Testis (tissue), 3 donors: ENCODE measurements around the gene CRIM1. TPM values are rescaled to one million over a fixed set of nuclear protein-coding genes. Genes with fewer than 3 reads are reported as not detected.

Experiments
- DNase-seq: peaks from one replicate; pipeline ENCODE4 v3.0.0-alpha.2; 2019
- H3K27ac ChIP-seq, 2 donors: fragments of 200-600 bp; sonication (generic); one replicate each; pipeline ENCODE4 v1.5.1; 2019
- H3K27me3 ChIP-seq: fragments of 200-600 bp; sonication (generic); one replicate; pipeline ENCODE4 v1.5.1; 2019
- H3K36me3 ChIP-seq: fragments of 200-600 bp; sonication (generic); one replicate; pipeline ENCODE4 v1.5.1; 2017; ENCODE audit warnings: low read depth; ENCODE audit errors: missing control alignments
- H3K4me1 ChIP-seq: fragments of 200-600 bp; sonication (generic); one replicate; pipeline ENCODE4 v1.5.1; 2019
- H3K4me3 ChIP-seq, 2 donors: fragments of 200-600 bp; sonication (generic); one replicate each; pipeline ENCODE4 v1.5.1; 2017 to 2019
- H3K9me3 ChIP-seq: fragments of 200-600 bp; sonication (generic); one replicate; pipeline ENCODE4 v1.5.1; 2017
- CTCF ChIP-seq, 3 experiments: fragments of 450-650 bp in 2 of 3; fragments of 200-600 bp in 1 of 3; sonication (generic) in 1 of 3; IDR thresholded peaks; one replicate each; pipeline ENCODE4 v1.5.1; 2016 to 2019; ENCODE audit warnings: antibody characterized with exemption in 3 of 3, mild to moderate bottlenecking in 2 of 3, moderate library complexity in 1 of 3
- POLR2A ChIP-seq: fragments of 450-650 bp; IDR thresholded peaks from one replicate; pipeline ENCODE4 v1.6.1; 2017; ENCODE audit warnings: antibody characterized with exemption, mild to moderate bottlenecking, moderate library complexity
- WGBS, 2 donors: methylation state at CpG; one replicate each; pipeline ENCODE4 v1.1.5; 2018; 5-methylcytosine and 5-hydroxymethylcytosine counted together
- intact Hi-C: fragments of 100-400 bp; cut with DNase I; formaldehyde crosslinking; loops from one replicate; pipeline ENCODE4 v1.15.1; 2023; ENCODE audit warnings: low total_unique reads
- polyA plus RNA-seq: library from polyadenylated mRNA; stranded (reverse); fragments of 350-450 nt; fragmentation: Illumina TruSeq; extraction: RNeasy Lipid Tissue Mini Kit (QIAGEN cat#74804); gene quantifications from one replicate; pipeline ENCODE4 v1.2.3, GENCODE V29; 2014; ENCODE audit warnings: low read depth, low replicate concordance; ENCODE audit not compliant: insufficient read depth
- total RNA-seq, 2 donors: library from RNA; depleted of rRNA; stranded (reverse); fragments of >200 nt; gene quantifications; one replicate each; pipeline ENCODE4 v1.2.3, GENCODE V29; 2016

The CRIM1 gene
- total and polyA plus RNA-seq, 3 donors from 2014 or later, result 38.2 to 94.1 (median 68.4) TPM

- Histone ChIP-seq H3K27ac (peak overlapping the region in 1 of 2 donors; percentile 41), H3K27me3 (no peaks in the 10 kb centered on the region), H3K4me3 (no peak overlapping the region), H3K9me3 (no peaks in the 10 kb centered on the region), H3K4me1 (no peaks in the 10 kb centered on the region), H3K36me3 (no peaks in the 10 kb centered on the region)
- TF ChIP-seq CTCF (IDR thresholded peaks at IDR 0.05), result no peak
- no peak for TF ChIP-seq POLR2A
- intact Hi-C loops, result no loop called here
- 34 to 54% methylated on average over 2 of the region's 2 CpGs for WGBS, 2 donors
- DNase-seq, result no peak
Measured at GRCh38 chr2:36589230-36589630, 233.7 kb downstream of the CRIM1 start.

GRCh38 chr2:36594849-36595248 lies 239.3 kb downstream of the CRIM1 start:
- Histone ChIP-seq H3K36me3 (no peaks in the 10 kb centered on the region), H3K4me1 (peaks cover 9% of the 10 kb centered on the region), H3K9me3 (no peaks in the 10 kb centered on the region), H3K27me3 (no peaks in the 10 kb centered on the region), H3K4me3 (no peak overlapping the region), H3K27ac (no peak overlapping the region)
- WGBS, 2 donors, result 85 to 94% methylated on average over 6 of the region's 6 CpGs
- intact Hi-C loops, result no loop called here
- no peak for DNase-seq
- TF ChIP-seq POLR2A (no peak), CTCF (IDR thresholded peaks at IDR 0.05) (no peak)

- peaks cover 9% of the 10 kb centered on the region for H3K4me1 ChIP-seq
- H3K36me3 ChIP-seq, result no peaks in the 10 kb centered on the region
- no peak overlapping the region for H3K4me3 ChIP-seq
- DNase-seq, result no peak
- H3K27ac ChIP-seq, result no peak overlapping the region
- H3K27me3 ChIP-seq, result no peaks in the 10 kb centered on the region
- no peak for TF ChIP-seq CTCF (IDR thresholded peaks at IDR 0.05)
- no peak for TF ChIP-seq POLR2A
- no peaks in the 10 kb centered on the region for H3K9me3 ChIP-seq
- intact Hi-C loops, result no loop called here
- 64 to 79% methylated on average over 12 of the region's 12 CpGs for WGBS, 2 donors
Measured at GRCh38 chr2:36596397-36596796, 240.8 kb downstream of the CRIM1 start.

GRCh38 chr2:36597003-36597531 lies 241.5 kb downstream of the CRIM1 start:
- H3K9me3 ChIP-seq, result no peaks in the 10 kb centered on the region
- no peaks in the 10 kb centered on the region for H3K36me3 ChIP-seq
- H3K4me3 ChIP-seq, result peak overlapping the region; percentile 99
- intact Hi-C loops, result no loop called here
- H3K4me1 ChIP-seq, result peaks cover 9% of the 10 kb centered on the region
- H3K27me3 ChIP-seq, result no peaks in the 10 kb centered on the region
- peak overlapping the region; percentile 95 for H3K27ac ChIP-seq
- DNase-seq, result no peak
- WGBS, 2 donors, result 21 to 25% methylated on average over 19 of the region's 19 CpGs
- TF ChIP-seq POLR2A (no peak), CTCF (IDR thresholded peaks at IDR 0.05) (no peak)
